Adrenal gland (tissue), 12 donors: Measurements from ENCODE around the gene GTF2B. TPM values are rescaled to one million over a fixed set of nuclear protein-coding genes. Genes with fewer than 3 reads are reported as not detected.
"Not testable (repeated sequence)": the region's sequence is repeated elsewhere in the genome, so short reads cannot be mapped to it uniquely, and the experiment has no call there.

ENCODE experiments used
- DNase-seq, 7 donors: peaks; one replicate each; pipeline ENCODE4 v3.0.0-alpha.2; 2019 to 2020
- H3K27ac ChIP-seq, 5 donors: fragments of 200-600 bp; sonication (generic) in 4 of 5; 1 replicate in 3 of 5; 2 replicates in 2 of 5; pipeline versions ENCODE4 v1.5.1 to v1.8.0; 2016 to 2020; ENCODE audit warnings: mild to moderate bottlenecking in 1 of 5
- H3K27me3 ChIP-seq: fragments of 200-600 bp; 2 replicates; pipeline ENCODE4 v1.8.0; 2021
- H3K36me3 ChIP-seq, 2 donors: fragments of 200-600 bp; replicated peaks in 1 of 2; 1 replicate in 1 of 2; 2 replicates in 1 of 2; pipeline versions ENCODE4 v1.5.1 to v1.8.0; 2018 to 2022
- H3K4me1 ChIP-seq, 2 donors: fragments of 200-600 bp; replicated peaks in 1 of 2; 1 replicate in 1 of 2; 2 replicates in 1 of 2; pipeline versions ENCODE4 v1.5.1 to v1.8.0; 2018 to 2021
- H3K4me3 ChIP-seq, 4 donors: fragments of 200-600 bp; sonication (generic) in 3 of 4; one replicate each; pipeline ENCODE4 v1.5.1; 2016 to 2018
- H3K9me3 ChIP-seq, 3 donors: fragments of 200-600 bp; sonication (generic) in 1 of 3; replicated peaks in 1 of 3; 1 replicate in 2 of 3; 2 replicates in 1 of 3; pipeline versions ENCODE4 v1.5.1 to v1.8.0; 2016 to 2021
- CTCF ChIP-seq, 6 experiments: fragments of 450-650 bp in 4 of 6; fragments of 200-600 bp in 2 of 6; sonication (generic) in 1 of 6; IDR thresholded peaks; 1 replicate in 5 of 6; 2 replicates in 1 of 6; pipeline versions ENCODE4 v1.5.1 to v1.8.0; 2016 to 2021; ENCODE audit warnings: antibody characterized with exemption in 6 of 6, mild to moderate bottlenecking in 2 of 6, moderate library complexity in 1 of 6
- POLR2A ChIP-seq, 2 donors: fragments of 450-650 bp; IDR thresholded peaks; one replicate each; pipeline ENCODE4 v1.6.1; 2017; ENCODE audit warnings: antibody characterized with exemption in 2 of 2, mild to moderate bottlenecking in 2 of 2, moderate library complexity in 1 of 2
- WGBS, 4 donors: extraction: QIAGEN DNeasy Blood & Tissue Kit in 2 of 4; methylation state at CpG; one replicate each; pipeline versions ENCODE4 v1.1.5 to v1.1.7; 2013 to 2017; 5-methylcytosine and 5-hydroxymethylcytosine counted together
- intact Hi-C, 2 donors: fragments of 100-400 bp; cut with DNase I; formaldehyde crosslinking; loops; one replicate each; pipeline versions ENCODE4 v1.14.1 to v1.15.0; 2022 to 2023
- polyA plus RNA-seq, 3 donors: library from polyadenylated mRNA; stranded (reverse); fragments of 200-250 nt in 2 of 3; fragments of 350-450 nt in 1 of 3; fragmentation: Illumina TruSeq in 1 of 3; extraction: RNeasy Lipid Tissue Mini Kit (QIAGEN cat#74804) in 1 of 3; gene quantifications; one replicate each; pipeline ENCODE4 v1.2.3, GENCODE V29; 2013 to 2014
- total RNA-seq, 9 donors: library from RNA; depleted of rRNA in 4 of 9; stranded (reverse); fragments of >200 nt in 4 of 9; fragments of 120-200 nt in 1 of 9; fragmentation: NEBNext Ultra II Directional in 1 of 9; extraction: Animal tissue kit (Norgen Biotek cat#: 25700) in 1 of 9; gene quantifications; one replicate each; pipeline versions ENCODE4 v1.1.0 to v1.2.4, GENCODE V29; 2013 to 2023
- donor health status: healthy with polysubstance abuse.
- donor health status: Bipolar disorder and iron deficiency.
- donor health status: DM: yes; HTN: yes; CAD: no.
- donor health status: DM: no; HTN: no; CAD: no.
- donor health status: DM: no; HTN: no; CAD: no.
- donor health status: DM: yes; HTN: yes; CAD: no.

Gene GTF2B
- total and polyA plus RNA-seq, 12 donors: 15.1 to 70.2 (median 28.0) TPM

GRCh38 chr1:88867743-88868521 lies 23.4 kb downstream of the GTF2B start:
- TF ChIP-seq POLR2A (IDR thresholded peaks at IDR 0.05) (no peak), CTCF (IDR thresholded peaks at IDR 0.05) (no peak)
- 72 to 81% (median 78%) methylated on average over 6 of the region's 6 CpGs for WGBS, 4 donors
- no peak overlapping the region for H3K4me3 ChIP-seq

GRCh38 chr1:88851303-88852063 lies 39.9 kb downstream of the GTF2B start:
- H3K27ac ChIP-seq: no peak overlapping the region
- peaks cover 0 to 35% of the 10 kb centered on the region in 2 donors for H3K36me3 ChIP-seq
- WGBS, 4 donors: 88 to 90% (median 89%) methylated on average over 5 to 6 of the region's 6 CpGs
- H3K27me3 ChIP-seq: no peaks in the 10 kb centered on the region
- no peak for DNase-seq
- TF ChIP-seq CTCF (IDR thresholded peaks at IDR 0.05) (no peak), POLR2A (IDR thresholded peaks at IDR 0.05) (no peak)
- H3K4me1 ChIP-seq: no peaks in the 10 kb centered on the region
- intact Hi-C loops: no loop called here
- H3K4me3 ChIP-seq: no peak overlapping the region
- no peaks in the 10 kb centered on the region for H3K9me3 ChIP-seq

More at GRCh38 chr1:88867743-88868521, 23.4 kb downstream of the GTF2B start:
- Histone ChIP-seq H3K9me3 (no peaks in the 10 kb centered on the region), H3K4me1 (peaks cover 6 to 23% of the 10 kb centered on the region in 2 donors), H3K27me3 (no peaks in the 10 kb centered on the region), H3K27ac (no peak overlapping the region), H3K36me3 (peaks cover 0 to 3% of the 10 kb centered on the region in 2 donors)
- DNase-seq: no peak
- intact Hi-C loops: no loop called here

- Histone ChIP-seq H3K4me3 (no peak overlapping the region), H3K27ac (no peak overlapping the region), H3K9me3 (no peaks in the 10 kb centered on the region), H3K27me3 (no peaks in the 10 kb centered on the region), H3K36me3 (peaks cover 0 to 7% of the 10 kb centered on the region in 2 donors), H3K4me1 (no peaks in the 10 kb centered on the region)
- WGBS, 4 donors: 20 to 38% (median 30%) methylated on average over 1 of the region's 1 CpG
- no peak for TF ChIP-seq POLR2A (IDR thresholded peaks at IDR 0.05)
- no peak for TF ChIP-seq CTCF (IDR thresholded peaks at IDR 0.05)
- no peak for DNase-seq
- intact Hi-C loops: no loop called here
Observed at GRCh38 chr1:88847643-88848042, 43.7 kb downstream of the GTF2B start.

GRCh38 chr1:88825721-88826120 lies 65.6 kb downstream of the GTF2B start:
- DNase-seq: no peak
- H3K4me1 ChIP-seq: no peaks in the 10 kb centered on the region
- H3K4me3 ChIP-seq: no peak overlapping the region
- intact Hi-C loops: no loop called here
- H3K27ac ChIP-seq: no peak overlapping the region
- no peak for TF ChIP-seq CTCF (IDR thresholded peaks at IDR 0.05)
- TF ChIP-seq POLR2A (IDR thresholded peaks at IDR 0.05): no peak
- H3K36me3 ChIP-seq: peaks cover 0 to 9% of the 10 kb centered on the region in 2 donors
- H3K27me3 ChIP-seq: no peaks in the 10 kb centered on the region
- WGBS, 4 donors: 95 to 100% (median 98%) methylated on average over 2 of the region's 2 CpGs
- H3K9me3 ChIP-seq: no peaks in the 10 kb centered on the region

- peaks cover 0 to 21% of the 10 kb centered on the region in 2 donors for H3K36me3 ChIP-seq
- H3K27me3 ChIP-seq, intact Hi-C loops, H3K27ac ChIP-seq, H3K9me3 ChIP-seq, DNase-seq, H3K4me1 ChIP-seq, H3K4me3 ChIP-seq: not testable (repeated sequence)
- 94 to 100% (median 98%) methylated on average over 3 of the region's 3 CpGs for WGBS, 4 donors
Observed at GRCh38 chr1:88819642-88820041, 71.7 kb downstream of the GTF2B start.
